BJ (cell line): ENCODE data around the gene KCNAB1. TPM values are rescaled to one million over a fixed set of nuclear protein-coding genes. Genes with fewer than 3 reads are reported as not detected.

Source experiments
- CTCF ChIA-PET: fragments of 350-600 bp; formaldehyde crosslinking; extraction: SDS; loops from one replicate; lab custom pipeline; 2021; ENCODE audit warnings: antibody characterized with exemption, inconsistent platforms; lab: Yijun Ruan, JAX
- POLR2A ChIA-PET: fragments of 300-600 bp; sonication (Branson Sonifier 250); formaldehyde crosslinking; extraction: SDS; loops from one replicate; lab custom pipeline; 2021; ENCODE audit warnings: antibody characterized with exemption; lab: Charles Lee
- DNase-seq: peaks from one replicate; pipeline ENCODE4 v3.0.0-alpha.2; 2011; ENCODE audit warnings: low read depth
- H3K27me3 ChIP-seq: 2 replicates; pipeline ENCODE4 v1.6.0; 2011; ENCODE audit warnings: low read length; ENCODE audit not compliant: control insufficient read depth, insufficient read depth
- H3K36me3 ChIP-seq: 2 replicates; pipeline ENCODE4 v1.5.1; 2011; ENCODE audit warnings: low read length; ENCODE audit not compliant: control insufficient read depth, insufficient read depth
- H3K4me3 ChIP-seq: 2 replicates; pipeline ENCODE4 v1.5.1; 2011; ENCODE audit warnings: low read depth, mild to moderate bottlenecking, control low read depth, low read length
- CTCF ChIP-seq: IDR thresholded peaks from 2 replicates; pipeline ENCODE4 v1.5.1; 2011; ENCODE audit warnings: low read depth, mild to moderate bottlenecking, control low read depth, inconsistent platforms, low read length, moderate library complexity; ENCODE audit not compliant: insufficient read depth
- polyA plus RNA-seq: library from polyadenylated mRNA; depleted of rRNA; stranded (reverse); fragments of >200 nt; gene quantifications from 2 replicates; pipeline ENCODE4 v1.2.3, GENCODE V29; 2011

Gene KCNAB1
- polyA plus RNA-seq, 1 experiment, result not detected

- no peaks in the 10 kb centered on the region for H3K36me3 ChIP-seq
- no peaks in the 10 kb centered on the region for H3K27me3 ChIP-seq
- ChIA-PET CTCF (interaction anchor here (0.7 to 2.0 kb wide), 5 partner anchors 9 to 333 kb away, joined by 3 to 7 read pairs (median 3); no protein-coding TSS in a partner anchor), POLR2A (no interaction called here)
- no peak for TF ChIP-seq CTCF
- DNase-seq, result peak; percentile 77
- no peak overlapping the region for H3K4me3 ChIP-seq
Measured at GRCh38 chr3:156483426-156483825, 363.0 kb downstream of the KCNAB1 start.

- no peak overlapping the region for H3K4me3 ChIP-seq
- TF ChIP-seq CTCF, result no peak
- H3K27me3 ChIP-seq, result no peaks in the 10 kb centered on the region
- H3K36me3 ChIP-seq, result no peaks in the 10 kb centered on the region
- ChIA-PET CTCF (interaction anchor here (0.9 to 1.5 kb wide), 3 partner anchors 10 to 331 kb away, joined by 3 read pairs; no protein-coding TSS in a partner anchor), POLR2A (no interaction called here)
- no peak for DNase-seq
Measured at GRCh38 chr3:156483961-156484787, 363.8 kb downstream of the KCNAB1 start.

GRCh38 chr3:156488767-156489166 lies 368.4 kb downstream of the KCNAB1 start:
- TF ChIP-seq CTCF, result no peak
- DNase-seq, result no peak
- H3K27me3 ChIP-seq, result no peaks in the 10 kb centered on the region
- H3K4me3 ChIP-seq, result no peak overlapping the region
- POLR2A ChIA-PET, result no interaction called here
- CTCF ChIA-PET, result interaction anchor here (1.1 to 1.5 kb wide), 3 partner anchors 20 to 337 kb away, joined by 4 to 7 read pairs (median 4); no protein-coding TSS in a partner anchor
- H3K36me3 ChIP-seq, result no peaks in the 10 kb centered on the region

DNA sequence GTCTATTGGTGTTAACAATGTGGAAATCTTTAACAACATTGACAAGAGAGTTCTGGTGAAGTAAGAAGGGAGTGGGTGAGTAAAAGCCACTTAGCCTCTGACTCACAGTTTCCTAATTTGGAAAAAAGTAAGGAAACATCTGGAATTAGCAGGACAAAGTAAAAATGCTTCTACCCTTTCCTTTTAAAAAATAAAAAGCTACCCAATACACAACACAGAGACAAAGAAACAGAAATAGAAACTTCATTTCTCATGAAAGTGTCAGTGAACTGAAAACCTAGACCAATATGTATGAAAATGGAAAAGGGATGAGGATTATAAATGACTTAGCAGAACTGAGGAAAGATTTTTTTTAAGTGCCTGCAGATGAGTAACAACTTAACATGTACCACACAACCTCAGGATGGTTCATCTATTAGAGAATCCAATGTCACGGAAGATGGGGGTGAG lies 369.1 kb downstream of the KCNAB1 start:
- Histone ChIP-seq H3K4me3 (no peak overlapping the region), H3K27me3 (no peaks in the 10 kb centered on the region), H3K36me3 (no peaks in the 10 kb centered on the region)
- ChIA-PET CTCF (interaction anchor here (0.6 to 1.5 kb wide), 4 partner anchors 20 to 337 kb away, joined by 3 to 7 read pairs (median 4); no protein-coding TSS in a partner anchor), POLR2A (no interaction called here)
- no peak for TF ChIP-seq CTCF
- peak; percentile 49 for DNase-seq

DNA sequence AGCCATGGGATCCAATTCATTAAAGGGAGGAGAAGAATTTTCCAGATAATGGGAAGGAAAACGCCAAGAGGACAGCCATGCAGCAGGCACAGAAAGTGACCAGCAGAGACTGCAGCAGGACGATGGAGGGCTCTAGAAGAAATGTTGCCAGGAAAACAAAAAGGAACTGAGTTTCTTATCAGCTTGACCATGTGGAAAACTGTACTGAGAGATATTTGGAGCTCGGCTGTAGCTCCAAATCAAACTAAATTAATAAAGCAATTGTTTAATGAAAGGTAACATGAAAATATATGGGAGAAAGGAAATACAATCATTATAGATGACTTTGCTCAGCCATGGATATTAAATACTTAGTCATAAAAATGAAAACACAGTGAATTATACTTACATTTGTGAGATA lies 370.8 kb downstream of the KCNAB1 start:
- ChIA-PET POLR2A (interaction anchor here (0.5 kb wide), 1 partner anchor 620 kb away, joined by 3 read pairs; no protein-coding TSS in a partner anchor), CTCF (interaction anchor here (1.0 kb wide), 1 partner anchor 339 kb away, joined by 3 read pairs; no protein-coding TSS in a partner anchor)
- Histone ChIP-seq H3K27me3 (no peaks in the 10 kb centered on the region), H3K36me3 (no peaks in the 10 kb centered on the region), H3K4me3 (no peak overlapping the region)
- TF ChIP-seq CTCF, result no peak
- no peak for DNase-seq
